GM23248 (cell line): Measurements from ENCODE around the gene CFAP300. TPM values are rescaled to one million over a fixed set of nuclear protein-coding genes. Genes with fewer than 3 reads are reported as not detected.

Experiments
- DNase-seq: peaks from one replicate; pipeline ENCODE4 v3.0.0-alpha.2; 2015
- H2AFZ ChIP-seq: fragments of 200-600 bp; sonication (generic); 2 replicates; pipeline ENCODE4 v1.6.1; 2016; ENCODE audit warnings: antibody characterized with exemption
- H3F3A ChIP-seq: fragments of 200-600 bp; sonication (generic); 2 replicates; pipeline ENCODE4 v1.6.1; 2016; ENCODE audit warnings: mild to moderate bottlenecking, antibody characterized with exemption, mixed run types; ENCODE audit not compliant: insufficient read depth
- H3K27ac ChIP-seq: fragments of 200-600 bp; sonication (generic); 2 replicates; pipeline ENCODE4 v1.5.1; 2016; ENCODE audit warnings: mild to moderate bottlenecking
- H3K27me3 ChIP-seq: fragments of 200-600 bp; sonication (generic); replicated peaks from 2 replicates; pipeline ENCODE4 v1.6.1; 2016; ENCODE audit warnings: mild to moderate bottlenecking; ENCODE audit not compliant: insufficient read depth
- H3K36me3 ChIP-seq: fragments of 200-600 bp; sonication (generic); 2 replicates; pipeline ENCODE4 v1.6.1; 2016; ENCODE audit warnings: low read depth, mild to moderate bottlenecking
- H3K4me1 ChIP-seq: fragments of 200-600 bp; sonication (generic); 2 replicates; pipeline ENCODE4 v1.6.1; 2016; ENCODE audit warnings: mild to moderate bottlenecking; ENCODE audit not compliant: insufficient read depth
- H3K4me2 ChIP-seq: fragments of 200-600 bp; sonication (generic); one replicate; pipeline ENCODE4 v1.6.1; 2016; ENCODE audit warnings: mild to moderate bottlenecking; ENCODE audit not compliant: unreplicated experiment
- H3K4me3 ChIP-seq: fragments of 200-600 bp; sonication (generic); 2 replicates; pipeline ENCODE4 v1.5.1; 2016; ENCODE audit warnings: mild to moderate bottlenecking
- H3K79me2 ChIP-seq: fragments of 200-600 bp; sonication (generic); 2 replicates; pipeline ENCODE4 v1.6.1; 2016; ENCODE audit warnings: mild to moderate bottlenecking; ENCODE audit not compliant: insufficient read depth
- H3K9ac ChIP-seq: fragments of 200-600 bp; sonication (generic); 2 replicates; pipeline ENCODE4 v1.6.1; 2016; ENCODE audit warnings: mild to moderate bottlenecking
- H3K9me2 ChIP-seq: fragments of 200-600 bp; sonication (generic); 2 replicates; pipeline ENCODE4 v1.6.1; 2016; ENCODE audit warnings: mixed run types, mild to moderate bottlenecking, moderate library complexity; ENCODE audit not compliant: insufficient read depth
- H3K9me3 ChIP-seq: fragments of 200-600 bp; sonication (generic); one replicate; pipeline ENCODE4 v1.6.1; 2017; ENCODE audit warnings: low read depth
- H4K20me1 ChIP-seq: fragments of 200-600 bp; sonication (generic); 2 replicates; pipeline ENCODE4 v1.6.0; 2016; ENCODE audit not compliant: insufficient read depth
- EZH2 ChIP-seq: fragments of 200-600 bp; sonication (generic); IDR thresholded peaks from 2 replicates; pipeline ENCODE4 v1.6.1; 2018; ENCODE audit warnings: antibody characterized with exemption, mild to moderate bottlenecking; ENCODE audit not compliant: insufficient read depth, poor library complexity, severe bottlenecking
- EZH2phosphoT487 ChIP-seq: fragments of 200-600 bp; sonication (generic); IDR thresholded peaks from 2 replicates; pipeline ENCODE4 v1.6.1; 2018; ENCODE audit warnings: antibody characterized with exemption, moderate library complexity, mild to moderate bottlenecking, low read depth; ENCODE audit not compliant: insufficient read depth
- WGBS, 2 experiments: methylation state at CpG; one replicate each; pipeline ENCODE4 v1.1.6; 2015 to 2017; ENCODE audit warnings: low lambda C conversion rate in 2 of 2, low coverage in 1 of 2; ENCODE audit errors: missing lambda C conversion rate in 2 of 2; 5-methylcytosine and 5-hydroxymethylcytosine counted together
- in situ Hi-C: fragments of 300-500 bp; cut with MboI; formaldehyde crosslinking; loops from 2 replicates; pipeline ENCODE4 v1.15.0; 2020
- polyA plus RNA-seq: library from polyadenylated mRNA; unstranded; fragments of >200 nt; fragmentation: Nextera tagmentation; extraction: Ambion mirVana; gene quantifications from 2 replicates; pipeline ENCODE4 v1.2.1, GENCODE V29; 2016
- total RNA-seq: library from RNA; depleted of rRNA; stranded (reverse); fragments of >200 nt; shearing (Covaris generic); gene quantifications from 2 replicates; pipeline ENCODE4 v1.2.3, GENCODE V29; 2014

The CFAP300 gene
- total and polyA plus RNA-seq, 2 experiments from 2014 or later, result 7.3 to 14.0 TPM

DNA sequence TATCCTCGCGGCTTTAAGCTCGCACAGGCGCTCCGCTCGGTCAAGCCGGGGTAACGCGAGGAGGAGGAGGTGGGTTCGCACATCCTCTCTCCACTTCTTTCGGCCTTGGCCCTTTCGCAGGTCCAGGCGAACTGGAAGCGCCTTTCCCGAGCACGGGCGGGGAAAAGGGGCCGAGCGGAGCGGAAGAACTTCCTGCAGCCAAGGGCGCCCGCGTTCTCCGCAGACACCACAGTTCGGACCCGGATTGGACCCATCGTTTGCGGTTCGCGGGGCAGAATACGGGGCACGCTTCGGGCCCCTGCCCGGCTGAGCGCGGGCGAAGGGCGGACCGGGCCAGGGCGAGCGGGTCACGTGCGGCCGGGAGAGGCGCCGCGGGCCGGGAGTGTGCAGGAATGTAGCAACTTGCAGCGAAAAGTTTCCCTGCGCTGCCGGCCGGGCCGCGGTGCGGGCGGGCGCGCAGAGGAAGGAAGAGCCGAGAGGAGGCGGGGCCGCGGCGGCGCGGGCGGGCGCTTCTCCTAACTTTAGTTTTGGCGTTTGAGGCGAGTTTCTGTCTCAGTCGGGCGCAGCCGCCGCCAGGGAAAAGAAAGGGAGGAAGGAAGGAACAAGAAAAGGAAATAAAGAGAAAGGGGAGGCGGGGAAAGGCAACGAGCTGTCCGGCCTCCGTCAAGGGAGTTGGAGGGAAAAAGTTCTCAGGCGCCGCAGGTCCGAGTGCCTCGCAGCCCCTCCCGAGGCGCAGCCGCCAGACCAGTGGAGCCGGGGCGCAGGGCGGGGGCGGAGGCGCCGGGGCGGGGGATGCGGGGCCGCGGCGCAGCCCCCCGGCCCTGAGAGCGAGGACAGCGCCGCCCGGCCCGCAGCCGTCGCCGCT lies 62.9 kb downstream of the CFAP300 start, which contains the start of gene YAP1:
Gene YAP1 (plus strand): TSS at position 552 of the 865 bp plus-strand sequence. CDS start 402 bp downstream, outside the sequence.
- Histone ChIP-seq H3K4me3 (peak within 1 kb of the TSS; percentile 84), H3K9ac (peak within 1 kb of the TSS; percentile 92), H4K20me1 (no peaks in the 10 kb centered on the region), H3K9me2 (no peaks in the 10 kb centered on the region), H3K4me2 (peak within 1 kb of the TSS; percentile 88), H3K36me3 (peaks cover 5% of the 10 kb centered on the region; the same call in 1 of the 2 replicates), H3K27ac (peak within 1 kb of the TSS; percentile 92), H3K79me2 (peaks cover 61% of the 10 kb centered on the region), H3F3A (peaks cover 36% of the 10 kb centered on the region), H3K4me1 (peaks cover 24% of the 10 kb centered on the region), H2AFZ (peak within 1 kb of the TSS; percentile 95), H3K9me3 (no peaks in the 10 kb centered on the region), H3K27me3 (no peaks in the 10 kb centered on the region)
- in situ Hi-C loops, result no loop called here
- no peak for TF ChIP-seq EZH2phosphoT487
- no peak for TF ChIP-seq EZH2
- peak; percentile 95 for DNase-seq
- WGBS, 2 experiments, result 1 to 2% methylated on average over 58 to 85 of the region's 104 CpGs

DNA sequence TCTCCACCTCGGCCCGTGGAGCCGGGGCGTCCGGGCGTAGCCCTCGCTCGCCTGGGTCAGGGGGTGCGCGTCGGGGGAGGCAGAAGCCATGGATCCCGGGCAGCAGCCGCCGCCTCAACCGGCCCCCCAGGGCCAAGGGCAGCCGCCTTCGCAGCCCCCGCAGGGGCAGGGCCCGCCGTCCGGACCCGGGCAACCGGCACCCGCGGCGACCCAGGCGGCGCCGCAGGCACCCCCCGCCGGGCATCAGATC lies 63.4 kb downstream of the CFAP300 start:
- Histone ChIP-seq H3K9me2 (no peaks in the 10 kb centered on the region), H2AFZ (peak overlapping the region; percentile 61; the same call in 1 of the 2 replicates), H3K9ac (peak overlapping the region; percentile 92), H3K27me3 (no peaks in the 10 kb centered on the region), H3K36me3 (peaks cover 5% of the 10 kb centered on the region; the same call in 1 of the 2 replicates), H3K4me3 (peak overlapping the region; percentile 84), H3F3A (peaks cover 42% of the 10 kb centered on the region), H4K20me1 (no peaks in the 10 kb centered on the region), H3K4me2 (peak overlapping the region; percentile 45), H3K9me3 (no peaks in the 10 kb centered on the region), H3K79me2 (peaks cover 66% of the 10 kb centered on the region), H3K4me1 (peaks cover 30% of the 10 kb centered on the region), H3K27ac (peak overlapping the region; percentile 92)
- no peak for TF ChIP-seq EZH2phosphoT487
- no peak for TF ChIP-seq EZH2
- in situ Hi-C loops, result no loop called here
- WGBS, 2 experiments, result 0% methylated on average over 8 of the region's 31 CpGs; no CpG with 5 or more reads in 1 of the 2 experiments
- DNase-seq, result no peak

GRCh38 chr11:102111011-102111786 lies 64.0 kb downstream of the CFAP300 start:
- in situ Hi-C loops, result no loop called here
- peaks cover 35% of the 10 kb centered on the region for H3K4me1 ChIP-seq
- peak; percentile 89 for DNase-seq
- H3K4me2 ChIP-seq, result peak overlapping the region; percentile 81
- no peaks in the 10 kb centered on the region for H3K9me3 ChIP-seq
- TF ChIP-seq EZH2phosphoT487 (no peak), EZH2 (no peak)
- H3K27me3 ChIP-seq, result no peaks in the 10 kb centered on the region
- peak overlapping the region; percentile 92 for H3K9ac ChIP-seq
- H3K4me3 ChIP-seq, result peak overlapping the region; percentile 84
- H3F3A ChIP-seq, result peaks cover 47% of the 10 kb centered on the region
- peak overlapping the region; percentile 92 for H3K27ac ChIP-seq
- H4K20me1 ChIP-seq, result no peaks in the 10 kb centered on the region
- H2AFZ ChIP-seq, result peak overlapping the region; percentile 61
- H3K36me3 ChIP-seq, result peaks cover 5% of the 10 kb centered on the region; the same call in 1 of the 2 replicates
- peaks cover 71% of the 10 kb centered on the region for H3K79me2 ChIP-seq
- H3K9me2 ChIP-seq, result no peaks in the 10 kb centered on the region
- WGBS, 2 experiments, result 0 to 1% methylated on average over 19 to 52 of the region's 61 CpGs

GRCh38 chr11:102111787-102112508 lies 64.7 kb downstream of the CFAP300 start:
- Histone ChIP-seq H3K4me3 (peak overlapping the region; percentile 84), H3K27me3 (no peaks in the 10 kb centered on the region), H3K9me2 (no peaks in the 10 kb centered on the region), H3F3A (peaks cover 54% of the 10 kb centered on the region), H3K27ac (peak overlapping the region; percentile 92), H2AFZ (peak overlapping the region; percentile 61), H3K36me3 (peaks cover 5% of the 10 kb centered on the region; the same call in 1 of the 2 replicates), H3K79me2 (peaks cover 79% of the 10 kb centered on the region), H3K9me3 (no peaks in the 10 kb centered on the region), H3K4me2 (peak overlapping the region; percentile 81), H3K4me1 (peaks cover 42% of the 10 kb centered on the region), H4K20me1 (no peaks in the 10 kb centered on the region), H3K9ac (peak overlapping the region; percentile 92)
- in situ Hi-C loops, result no loop called here
- WGBS, 2 experiments, result 0 to 1% methylated on average over 20 of the region's 20 CpGs
- TF ChIP-seq EZH2phosphoT487 (no peak), EZH2 (no peak)
- peak; percentile 92 for DNase-seq
